ENCODE measurements around the gene WDR49.

Gene WDR49

GRCh38 chr3:167481164-167481563, 172.6 kb downstream of the WDR49 start:
- no peaks in the 10 kb centered on the region for H3K27me3 ChIP-seq (ENCODE audit: control insufficient read depth in 5 of 5, insufficient read depth in 4 of 5, low read length in 5 of 5)
- no peak overlapping the region for H3K4me3 ChIP-seq (ENCODE audit: low read depth in 1 of 5, low read length in 5 of 5)
- no peaks in the 10 kb centered on the region for H3K36me3 ChIP-seq (ENCODE audit: control insufficient read depth in 5 of 5, insufficient read depth in 5 of 5, low read length in 5 of 5)
- H3K9ac ChIP-seq (ENCODE audit: low read length in 5 of 5): no peak overlapping the region
- no peak overlapping the region for H3K27ac ChIP-seq (ENCODE audit: low read depth, low read length)
- H3K9me3 ChIP-seq (ENCODE audit: control insufficient read depth in 5 of 5, low read length in 5 of 5): no peaks in the 10 kb centered on the region
- H3K4me1 ChIP-seq (ENCODE audit: control insufficient read depth in 5 of 5, insufficient read depth in 5 of 5, low read length in 5 of 5): no peaks in the 10 kb centered on the region

GRCh38 chr3:167480748-167481147, 173.0 kb downstream of the WDR49 start:
- no peaks in the 10 kb centered on the region for H3K27me3 ChIP-seq (ENCODE audit: control insufficient read depth in 5 of 5, insufficient read depth in 4 of 5, low read length in 5 of 5)
- H3K9ac ChIP-seq (ENCODE audit: low read length in 5 of 5): no peak overlapping the region
- H3K27ac ChIP-seq (ENCODE audit: low read depth, low read length): no peak overlapping the region

GRCh38 chr3:167473863-167474262, 179.9 kb downstream of the WDR49 start, which contains the start of gene SERPINI2:
Gene SERPINI2 (minus strand): TSS chr3:167474042. CDS start chr3:167471834, 2,208 bp downstream.
- Histone ChIP-seq H3K9me3 (ENCODE audit: control insufficient read depth in 5 of 5, low read length in 5 of 5) (no peaks in the 10 kb centered on the region), H3K27me3 (ENCODE audit: control insufficient read depth in 5 of 5, insufficient read depth in 4 of 5, low read length in 5 of 5) (no peaks in the 10 kb centered on the region), H3K9ac (ENCODE audit: low read length in 5 of 5) (no peak within 1 kb of the TSS), H3K4me3 (ENCODE audit: low read depth in 1 of 5, low read length in 5 of 5) (no peak within 1 kb of the TSS), H3K27ac (ENCODE audit: low read depth, low read length) (no peak within 1 kb of the TSS), H3K4me1 (ENCODE audit: control insufficient read depth in 5 of 5, insufficient read depth in 5 of 5, low read length in 5 of 5) (no peaks in the 10 kb centered on the region), H3K36me3 (ENCODE audit: control insufficient read depth in 5 of 5, insufficient read depth in 5 of 5, low read length in 5 of 5) (no peaks in the 10 kb centered on the region)

More at GRCh38 chr3:167480748-167481147, 173.0 kb downstream of the WDR49 start:
- no peak overlapping the region for H3K4me3 ChIP-seq (ENCODE audit: low read depth in 1 of 5, low read length in 5 of 5)
- no peaks in the 10 kb centered on the region for H3K9me3 ChIP-seq (ENCODE audit: control insufficient read depth in 5 of 5, low read length in 5 of 5)
- H3K36me3 ChIP-seq (ENCODE audit: control insufficient read depth in 5 of 5, insufficient read depth in 5 of 5, low read length in 5 of 5): no peaks in the 10 kb centered on the region
- no peaks in the 10 kb centered on the region for H3K4me1 ChIP-seq (ENCODE audit: control insufficient read depth in 5 of 5, insufficient read depth in 5 of 5, low read length in 5 of 5)

GRCh38 chr3:167469381-167469780, 184.4 kb downstream of the WDR49 start:
- Histone ChIP-seq H3K9me3 (ENCODE audit: control insufficient read depth in 5 of 5, low read length in 5 of 5) (no peaks in the 10 kb centered on the region), H3K27ac (ENCODE audit: low read depth, low read length) (no peak overlapping the region), H3K27me3 (ENCODE audit: control insufficient read depth in 5 of 5, insufficient read depth in 4 of 5, low read length in 5 of 5) (no peaks in the 10 kb centered on the region), H3K9ac (ENCODE audit: low read length in 5 of 5) (no peak overlapping the region), H3K4me1 (ENCODE audit: control insufficient read depth in 5 of 5, insufficient read depth in 5 of 5, low read length in 5 of 5) (no peaks in the 10 kb centered on the region), H3K4me3 (ENCODE audit: low read depth in 1 of 5, low read length in 5 of 5) (no peak overlapping the region), H3K36me3 (ENCODE audit: control insufficient read depth in 5 of 5, insufficient read depth in 5 of 5, low read length in 5 of 5) (no peaks in the 10 kb centered on the region)

- no peak overlapping the region for H3K9ac ChIP-seq (ENCODE audit: low read length in 5 of 5)
- no peak overlapping the region for H3K27ac ChIP-seq (ENCODE audit: low read depth, low read length)
These were observed 185.7 kb downstream of the WDR49 start for GRCh38 chr3:167467848-167468611.

GRCh38 chr3:167466966-167467365, 186.8 kb downstream of the WDR49 start:
- no peak overlapping the region for H3K27ac ChIP-seq (ENCODE audit: low read depth, low read length)
- H3K27me3 ChIP-seq (ENCODE audit: control insufficient read depth in 5 of 5, insufficient read depth in 4 of 5, low read length in 5 of 5): no peaks in the 10 kb centered on the region
- no peaks in the 10 kb centered on the region for H3K4me1 ChIP-seq (ENCODE audit: control insufficient read depth in 5 of 5, insufficient read depth in 5 of 5, low read length in 5 of 5)
- no peak overlapping the region for H3K4me3 ChIP-seq (ENCODE audit: low read depth in 1 of 5, low read length in 5 of 5)
- H3K9me3 ChIP-seq (ENCODE audit: control insufficient read depth in 5 of 5, low read length in 5 of 5): no peaks in the 10 kb centered on the region
- H3K36me3 ChIP-seq (ENCODE audit: control insufficient read depth in 5 of 5, insufficient read depth in 5 of 5, low read length in 5 of 5): no peaks in the 10 kb centered on the region
- H3K9ac ChIP-seq (ENCODE audit: low read length in 5 of 5): no peak overlapping the region

More at GRCh38 chr3:167467848-167468611, 185.7 kb downstream of the WDR49 start:
- H3K9me3 ChIP-seq (ENCODE audit: control insufficient read depth in 5 of 5, low read length in 5 of 5): no peaks in the 10 kb centered on the region
- H3K4me3 ChIP-seq (ENCODE audit: low read depth in 1 of 5, low read length in 5 of 5): no peak overlapping the region
- no peaks in the 10 kb centered on the region for H3K4me1 ChIP-seq (ENCODE audit: control insufficient read depth in 5 of 5, insufficient read depth in 5 of 5, low read length in 5 of 5)
- no peaks in the 10 kb centered on the region for H3K36me3 ChIP-seq (ENCODE audit: control insufficient read depth in 5 of 5, insufficient read depth in 5 of 5, low read length in 5 of 5)
- no peaks in the 10 kb centered on the region for H3K27me3 ChIP-seq (ENCODE audit: control insufficient read depth in 5 of 5, insufficient read depth in 4 of 5, low read length in 5 of 5)

- H3K4me3 ChIP-seq (ENCODE audit: low read depth in 1 of 5, low read length in 5 of 5): no peak overlapping the region
- H3K4me1 ChIP-seq (ENCODE audit: control insufficient read depth in 5 of 5, insufficient read depth in 5 of 5, low read length in 5 of 5): no peaks in the 10 kb centered on the region
- no peak overlapping the region for H3K9ac ChIP-seq (ENCODE audit: low read length in 5 of 5)
- H3K9me3 ChIP-seq (ENCODE audit: control insufficient read depth in 5 of 5, low read length in 5 of 5): no peaks in the 10 kb centered on the region
- no peak overlapping the region for H3K27ac ChIP-seq (ENCODE audit: low read depth, low read length)
- H3K27me3 ChIP-seq (ENCODE audit: control insufficient read depth in 5 of 5, insufficient read depth in 4 of 5, low read length in 5 of 5): no peaks in the 10 kb centered on the region
- H3K36me3 ChIP-seq (ENCODE audit: control insufficient read depth in 5 of 5, insufficient read depth in 5 of 5, low read length in 5 of 5): no peaks in the 10 kb centered on the region
These were observed 197.5 kb downstream of the WDR49 start for GRCh38 chr3:167456157-167456799.

- no peak overlapping the region for H3K4me3 ChIP-seq (ENCODE audit: low read depth in 1 of 5, low read length in 5 of 5)
- H3K4me1 ChIP-seq (ENCODE audit: control insufficient read depth in 5 of 5, insufficient read depth in 5 of 5, low read length in 5 of 5): no peaks in the 10 kb centered on the region
- H3K27me3 ChIP-seq (ENCODE audit: control insufficient read depth in 5 of 5, insufficient read depth in 4 of 5, low read length in 5 of 5): no peaks in the 10 kb centered on the region
- H3K27ac ChIP-seq (ENCODE audit: low read depth, low read length): no peak overlapping the region
- H3K36me3 ChIP-seq (ENCODE audit: control insufficient read depth in 5 of 5, insufficient read depth in 5 of 5, low read length in 5 of 5): no peaks in the 10 kb centered on the region
- no peaks in the 10 kb centered on the region for H3K9me3 ChIP-seq (ENCODE audit: control insufficient read depth in 5 of 5, low read length in 5 of 5)
- no peak overlapping the region for H3K9ac ChIP-seq (ENCODE audit: low read length in 5 of 5)
These were observed 199.9 kb downstream of the WDR49 start for GRCh38 chr3:167453815-167454214.

GRCh38 chr3:167451282-167451681, 202.5 kb downstream of the WDR49 start:
- no peaks in the 10 kb centered on the region for H3K27me3 ChIP-seq (ENCODE audit: control insufficient read depth in 5 of 5, insufficient read depth in 4 of 5, low read length in 5 of 5)
- H3K4me1 ChIP-seq (ENCODE audit: control insufficient read depth in 5 of 5, insufficient read depth in 5 of 5, low read length in 5 of 5): no peaks in the 10 kb centered on the region
- no peak overlapping the region for H3K9ac ChIP-seq (ENCODE audit: low read length in 5 of 5)
- no peak overlapping the region for H3K27ac ChIP-seq (ENCODE audit: low read depth, low read length)
- no peak overlapping the region for H3K4me3 ChIP-seq (ENCODE audit: low read depth in 1 of 5, low read length in 5 of 5)
- H3K36me3 ChIP-seq (ENCODE audit: control insufficient read depth in 5 of 5, insufficient read depth in 5 of 5, low read length in 5 of 5): no peaks in the 10 kb centered on the region
- H3K9me3 ChIP-seq (ENCODE audit: control insufficient read depth in 5 of 5, low read length in 5 of 5): no peaks in the 10 kb centered on the region

- no peaks in the 10 kb centered on the region for H3K9me3 ChIP-seq (ENCODE audit: control insufficient read depth in 5 of 5, low read length in 5 of 5)
- no peaks in the 10 kb centered on the region for H3K27me3 ChIP-seq (ENCODE audit: control insufficient read depth in 5 of 5, insufficient read depth in 4 of 5, low read length in 5 of 5)
- H3K27ac ChIP-seq (ENCODE audit: low read depth, low read length): no peak overlapping the region
- no peaks in the 10 kb centered on the region for H3K4me1 ChIP-seq (ENCODE audit: control insufficient read depth in 5 of 5, insufficient read depth in 5 of 5, low read length in 5 of 5)
- no peaks in the 10 kb centered on the region for H3K36me3 ChIP-seq (ENCODE audit: control insufficient read depth in 5 of 5, insufficient read depth in 5 of 5, low read length in 5 of 5)
- H3K9ac ChIP-seq (ENCODE audit: low read length in 5 of 5): no peak overlapping the region
- H3K4me3 ChIP-seq (ENCODE audit: low read depth in 1 of 5, low read length in 5 of 5): no peak overlapping the region
These were observed 203.1 kb downstream of the WDR49 start for GRCh38 chr3:167450675-167451074.

All from subcutaneous abdominal adipose tissue (tissue), 5 donors.